VCaP (cell line): ENCODE results near the gene DLG2.

Experiments used
- H3K27ac ChIP-seq: fragments of 450-650 bp; 2 replicates; pipeline ENCODE4 v1.5.1; 2017
- TF ChIP-seq, protein P1 (sequence below): fragments of 450-650 bp; conservative IDR thresholded peaks from 2 replicates; pipeline ENCODE4 v1.5.1; 2017; ENCODE audit warnings: mild to moderate bottlenecking, moderate library complexity

The DLG2 gene

DNA sequence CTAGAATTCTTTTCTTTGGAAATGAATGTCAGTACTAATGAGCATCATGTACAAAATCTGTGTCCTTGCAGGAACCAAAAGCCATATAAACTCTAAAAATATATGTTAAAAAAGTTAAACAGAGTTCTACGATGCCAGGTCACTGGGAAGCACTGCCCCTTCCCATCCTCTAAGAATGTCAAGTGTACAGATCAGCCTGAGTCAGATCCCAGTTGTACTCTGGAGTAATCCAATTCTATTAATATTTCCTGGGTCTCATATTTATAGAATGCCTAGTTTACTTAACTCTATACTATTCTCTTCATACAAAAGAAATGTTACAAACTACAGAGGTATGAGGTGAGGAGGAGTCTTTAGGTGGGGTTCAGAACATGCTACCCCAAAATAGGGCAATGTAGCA is 460.1 kb downstream of the DLG2 start:
- TF ChIP-seq, protein P1, sequence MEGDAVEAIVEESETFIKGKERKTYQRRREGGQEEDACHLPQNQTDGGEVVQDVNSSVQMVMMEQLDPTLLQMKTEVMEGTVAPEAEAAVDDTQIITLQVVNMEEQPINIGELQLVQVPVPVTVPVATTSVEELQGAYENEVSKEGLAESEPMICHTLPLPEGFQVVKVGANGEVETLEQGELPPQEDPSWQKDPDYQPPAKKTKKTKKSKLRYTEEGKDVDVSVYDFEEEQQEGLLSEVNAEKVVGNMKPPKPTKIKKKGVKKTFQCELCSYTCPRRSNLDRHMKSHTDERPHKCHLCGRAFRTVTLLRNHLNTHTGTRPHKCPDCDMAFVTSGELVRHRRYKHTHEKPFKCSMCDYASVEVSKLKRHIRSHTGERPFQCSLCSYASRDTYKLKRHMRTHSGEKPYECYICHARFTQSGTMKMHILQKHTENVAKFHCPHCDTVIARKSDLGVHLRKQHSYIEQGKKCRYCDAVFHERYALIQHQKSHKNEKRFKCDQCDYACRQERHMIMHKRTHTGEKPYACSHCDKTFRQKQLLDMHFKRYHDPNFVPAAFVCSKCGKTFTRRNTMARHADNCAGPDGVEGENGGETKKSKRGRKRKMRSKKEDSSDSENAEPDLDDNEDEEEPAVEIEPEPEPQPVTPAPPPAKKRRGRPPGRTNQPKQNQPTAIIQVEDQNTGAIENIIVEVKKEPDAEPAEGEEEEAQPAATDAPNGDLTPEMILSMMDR, result no peak
- no peak overlapping the region for H3K27ac ChIP-seq

DNA sequence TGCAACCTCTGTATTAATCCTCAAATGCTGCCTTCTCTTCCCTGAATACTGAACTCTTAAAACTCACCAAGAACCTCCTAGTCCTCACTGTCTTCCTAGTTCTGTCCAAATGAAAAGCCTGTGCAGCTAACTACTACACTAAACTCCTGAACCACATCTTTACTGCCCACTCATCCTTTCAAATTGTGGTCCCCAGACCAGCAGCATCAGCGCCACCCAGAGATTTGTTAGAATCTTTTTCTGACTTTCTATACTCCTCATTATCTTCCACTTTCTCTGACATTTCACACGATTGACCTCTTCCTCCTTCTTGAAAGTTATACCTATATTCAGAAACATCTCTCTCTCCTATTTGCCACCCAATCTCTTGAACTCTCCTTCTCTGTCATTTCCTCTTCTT is 461.3 kb downstream of the DLG2 start:
- TF ChIP-seq, protein P1, result no peak
- no peak overlapping the region for H3K27ac ChIP-seq

DNA sequence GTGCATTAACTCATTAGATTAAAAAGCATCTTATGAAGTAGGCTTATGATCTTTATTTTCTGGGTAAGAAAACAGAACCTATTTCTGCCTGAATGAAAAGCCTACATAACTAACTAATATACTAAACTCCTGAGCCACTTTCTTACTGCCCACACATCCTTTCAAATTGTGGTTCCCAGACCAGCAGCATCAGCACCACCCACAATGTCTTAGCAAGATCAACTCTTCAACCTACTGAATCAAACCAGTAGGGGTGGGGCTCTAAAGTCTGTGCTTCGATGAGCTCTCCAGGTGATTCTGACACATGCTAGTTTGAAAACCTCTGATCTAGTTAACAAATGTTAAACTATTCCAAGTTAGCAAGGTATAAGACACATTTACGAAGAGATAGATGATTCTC is 462.4 kb downstream of the DLG2 start:
- TF ChIP-seq, protein P1, result no peak
- no peak overlapping the region for H3K27ac ChIP-seq

DNA sequence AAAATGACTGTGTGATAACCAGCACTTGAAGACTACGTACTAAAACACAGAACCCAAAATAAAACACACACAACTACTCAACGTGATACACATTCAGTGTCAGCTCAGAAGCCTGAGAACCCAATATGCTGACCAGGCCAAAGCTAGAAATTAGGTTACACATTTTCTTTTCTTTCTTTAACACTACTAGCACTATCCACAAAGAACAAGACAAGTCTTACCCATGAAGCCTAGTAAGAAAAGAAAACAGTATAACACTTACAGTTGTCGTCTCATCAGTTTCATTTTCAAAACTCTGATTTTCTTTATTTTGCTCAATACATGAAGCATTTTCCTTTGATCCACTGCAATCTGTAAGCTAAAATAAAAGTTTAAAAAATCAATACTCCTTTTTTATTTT is 472.9 kb downstream of the DLG2 start:
- TF ChIP-seq, protein P1, result no peak
- H3K27ac ChIP-seq, result no peak overlapping the region

DNA sequence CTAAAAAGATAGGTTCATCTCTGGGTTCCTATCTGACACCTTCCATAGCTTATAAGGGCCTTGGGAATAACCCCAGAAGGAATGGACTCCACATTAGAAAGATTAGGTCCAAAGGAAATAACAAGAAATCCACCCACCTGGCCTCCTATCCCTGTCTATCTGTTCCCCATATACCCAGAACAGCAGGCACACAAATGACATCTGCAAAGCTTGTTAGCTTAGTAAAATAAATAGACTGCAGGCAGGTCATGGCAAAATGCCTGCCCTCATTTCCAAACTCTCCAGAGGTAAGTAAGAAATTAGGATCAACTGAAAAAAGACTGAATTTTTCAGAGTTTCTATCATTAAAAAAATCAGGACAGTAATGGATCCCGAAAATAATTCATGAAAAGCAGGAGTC is 489.5 kb downstream of the DLG2 start:
- H3K27ac ChIP-seq, result peak overlapping the region; percentile 83
- TF ChIP-seq, protein P1, result no peak

GRCh38 chr11:85133636-85134035 is 493.5 kb downstream of the DLG2 start:
- TF ChIP-seq, protein P1, result no peak
- no peak overlapping the region for H3K27ac ChIP-seq

- TF ChIP-seq, protein P1, result no peak
- no peak overlapping the region for H3K27ac ChIP-seq
Observed at GRCh38 chr11:85132851-85133585, 494.1 kb downstream of the DLG2 start.
